ENCODE measurements around the gene CRAMP1.

Gene CRAMP1

DNA sequence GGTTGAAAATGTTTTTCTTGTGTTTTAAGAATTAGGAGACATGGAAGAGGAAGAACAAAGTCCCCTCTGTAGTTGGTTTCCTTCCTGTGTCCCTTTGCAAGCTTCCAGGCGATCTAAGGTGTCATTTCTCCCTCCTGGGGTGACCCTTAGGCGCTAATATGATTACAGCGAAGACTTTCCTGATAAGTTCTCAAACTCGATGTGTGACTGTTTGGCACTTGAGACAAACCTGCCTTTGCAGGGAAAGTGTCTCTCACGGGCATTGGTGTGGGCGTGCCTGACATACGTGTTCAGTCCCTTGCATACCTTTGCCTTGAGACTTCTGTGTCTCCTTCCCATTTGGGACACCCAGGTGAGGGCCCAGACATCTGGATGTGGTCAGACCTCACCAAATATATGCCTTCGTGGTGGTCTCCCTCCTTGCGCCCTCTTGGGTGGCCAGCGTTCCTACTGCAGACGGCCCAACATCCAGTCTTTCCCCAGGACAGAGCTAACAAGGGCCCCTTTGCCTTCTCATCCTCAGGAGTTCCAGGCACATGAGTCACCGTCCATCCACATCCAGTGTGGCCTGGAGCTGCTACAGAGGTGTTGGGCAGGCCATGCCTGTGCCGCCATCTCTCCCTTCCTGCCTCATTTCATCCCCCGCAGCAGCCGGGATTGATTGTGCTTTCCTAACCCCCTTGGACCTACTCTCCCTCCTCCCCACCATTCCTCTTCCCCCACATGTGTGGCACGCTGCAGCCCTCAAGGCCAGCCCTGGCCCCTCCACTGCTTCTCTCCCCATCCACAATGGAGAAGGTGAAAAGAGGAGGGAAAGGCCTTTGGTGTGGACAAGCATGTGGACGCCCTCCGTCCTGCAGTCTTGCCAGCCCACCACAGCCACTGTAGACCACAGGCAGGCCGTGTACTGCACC is 62.8 kb downstream of the CRAMP1 start:
- Histone ChIP-seq H3K9me3 (ENCODE audit: control insufficient read depth, low read length) (no peaks in the 10 kb centered on the region), H3K36me3 (ENCODE audit: control insufficient read depth, insufficient read depth, low read length, severe bottlenecking) (peaks cover 59% of the 10 kb centered on the region), H3K4me3 (ENCODE audit: low read length) (no peak overlapping the region), H3K27me3 (replicated peaks; ENCODE audit: control insufficient read depth, insufficient read depth, low read length) (no peaks in the 10 kb centered on the region), H3K9ac (ENCODE audit: low read length) (no peak overlapping the region), H3K4me1 (ENCODE audit: control insufficient read depth, insufficient read depth, low read length) (peaks cover 6% of the 10 kb centered on the region)
- peak; percentile 38 for DNase-seq (ENCODE audit: low read depth)

DNA sequence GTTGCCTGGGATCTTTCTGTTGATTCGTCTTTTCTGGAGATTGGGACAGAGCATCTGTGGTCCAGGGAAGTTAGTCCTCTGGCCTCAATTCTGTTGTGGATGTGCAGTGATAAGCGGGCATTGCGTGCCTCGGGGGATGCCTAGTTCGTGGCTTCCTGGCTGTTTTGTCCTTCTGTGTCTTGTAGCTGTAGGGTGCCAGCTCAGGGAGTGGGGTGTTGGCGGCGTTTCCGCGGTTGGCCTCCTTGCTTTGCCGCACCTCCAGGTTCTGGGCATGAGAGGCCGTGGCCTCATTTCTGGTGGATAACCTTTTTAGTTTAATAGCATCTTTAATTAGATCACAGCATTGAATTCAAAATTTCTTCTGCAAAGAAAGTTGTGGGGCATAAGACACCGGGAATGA is 64.5 kb downstream of the CRAMP1 start:
- Histone ChIP-seq H3K27me3 (replicated peaks; ENCODE audit: control insufficient read depth, insufficient read depth, low read length) (no peaks in the 10 kb centered on the region), H3K4me1 (ENCODE audit: control insufficient read depth, insufficient read depth, low read length) (peaks cover 6% of the 10 kb centered on the region), H3K9ac (ENCODE audit: low read length) (no peak overlapping the region), H3K4me3 (ENCODE audit: low read length) (no peak overlapping the region), H3K9me3 (ENCODE audit: control insufficient read depth, low read length) (no peaks in the 10 kb centered on the region), H3K36me3 (ENCODE audit: control insufficient read depth, insufficient read depth, low read length, severe bottlenecking) (peaks cover 45% of the 10 kb centered on the region)
- no peak for DNase-seq (ENCODE audit: low read depth)

DNA sequence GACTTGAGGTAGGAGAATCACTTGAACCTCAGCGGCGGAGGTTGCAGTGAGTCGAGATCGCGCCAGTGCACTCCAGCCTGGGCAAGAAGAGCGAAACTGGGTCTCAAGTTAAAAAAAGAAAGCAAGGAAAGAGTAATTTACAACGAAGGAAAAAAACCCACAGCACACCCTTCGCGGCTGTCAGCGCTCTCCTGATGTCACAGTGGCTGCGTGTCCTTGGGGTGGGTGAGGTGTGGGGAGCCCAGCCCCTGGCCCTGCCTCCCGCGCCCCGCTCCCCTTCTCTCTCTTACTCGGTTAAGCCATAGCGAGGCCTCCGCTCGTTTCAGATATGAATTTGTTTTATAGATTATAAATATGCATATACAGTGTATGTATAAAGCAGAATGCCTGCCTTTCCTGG is 65.2 kb downstream of the CRAMP1 start:
- Histone ChIP-seq H3K4me3 (ENCODE audit: low read length) (no peak overlapping the region), H3K4me1 (ENCODE audit: control insufficient read depth, insufficient read depth, low read length) (peaks cover 6% of the 10 kb centered on the region), H3K9ac (ENCODE audit: low read length) (no peak overlapping the region), H3K9me3 (ENCODE audit: control insufficient read depth, low read length) (no peaks in the 10 kb centered on the region), H3K27me3 (replicated peaks; ENCODE audit: control insufficient read depth, insufficient read depth, low read length) (no peaks in the 10 kb centered on the region), H3K36me3 (ENCODE audit: control insufficient read depth, insufficient read depth, low read length, severe bottlenecking) (peaks cover 39% of the 10 kb centered on the region)
- no peak for DNase-seq (ENCODE audit: low read depth)

DNA sequence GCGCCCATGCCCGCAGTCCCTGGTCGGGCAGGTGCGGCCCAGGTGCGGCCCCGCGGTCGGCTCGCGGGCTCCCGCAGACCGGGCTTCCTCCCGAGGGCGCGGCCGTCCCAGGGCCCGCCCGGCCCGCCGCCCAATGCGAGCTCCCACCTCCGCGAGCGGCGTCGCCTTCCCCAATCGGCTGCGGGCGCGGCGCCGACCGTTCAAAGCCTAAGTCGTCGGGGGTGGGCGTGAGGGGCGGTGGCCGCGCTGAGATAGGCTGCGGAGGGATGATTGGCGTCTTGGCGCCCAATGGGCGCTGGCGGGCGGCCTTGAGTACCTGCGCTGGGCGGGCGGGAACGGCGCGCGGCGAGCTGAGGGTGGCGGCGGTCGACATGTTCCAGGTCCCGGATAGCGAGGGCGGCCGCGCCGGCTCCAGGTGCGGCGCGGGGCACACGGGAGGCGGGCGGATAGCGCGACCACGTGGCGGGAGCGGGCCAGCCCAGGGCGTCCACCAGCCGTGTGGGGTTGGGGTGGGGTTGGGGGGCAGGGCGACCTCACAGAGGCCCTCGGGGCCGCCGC is 65.9 kb downstream of the CRAMP1 start, which contains the start of gene JPT2:
JPT2 (plus strand) TSS at position 338 of the 558 bp plus-strand sequence; CDS start at position 372, 34 bp downstream.
- peaks cover 32% of the 10 kb centered on the region for H3K36me3 ChIP-seq (ENCODE audit: control insufficient read depth, insufficient read depth, low read length, severe bottlenecking)
- no peaks in the 10 kb centered on the region for H3K9me3 ChIP-seq (ENCODE audit: control insufficient read depth, low read length)
- peak; percentile 98 for DNase-seq (ENCODE audit: low read depth)
- peak within 1 kb of the TSS; percentile 78 for H3K9ac ChIP-seq (ENCODE audit: low read length)
- H3K4me1 ChIP-seq (ENCODE audit: control insufficient read depth, insufficient read depth, low read length): peaks cover 6% of the 10 kb centered on the region
- peak within 1 kb of the TSS; percentile 79 for H3K4me3 ChIP-seq (ENCODE audit: low read length)
- no peaks in the 10 kb centered on the region for H3K27me3 ChIP-seq (replicated peaks; ENCODE audit: control insufficient read depth, insufficient read depth, low read length)

DNA sequence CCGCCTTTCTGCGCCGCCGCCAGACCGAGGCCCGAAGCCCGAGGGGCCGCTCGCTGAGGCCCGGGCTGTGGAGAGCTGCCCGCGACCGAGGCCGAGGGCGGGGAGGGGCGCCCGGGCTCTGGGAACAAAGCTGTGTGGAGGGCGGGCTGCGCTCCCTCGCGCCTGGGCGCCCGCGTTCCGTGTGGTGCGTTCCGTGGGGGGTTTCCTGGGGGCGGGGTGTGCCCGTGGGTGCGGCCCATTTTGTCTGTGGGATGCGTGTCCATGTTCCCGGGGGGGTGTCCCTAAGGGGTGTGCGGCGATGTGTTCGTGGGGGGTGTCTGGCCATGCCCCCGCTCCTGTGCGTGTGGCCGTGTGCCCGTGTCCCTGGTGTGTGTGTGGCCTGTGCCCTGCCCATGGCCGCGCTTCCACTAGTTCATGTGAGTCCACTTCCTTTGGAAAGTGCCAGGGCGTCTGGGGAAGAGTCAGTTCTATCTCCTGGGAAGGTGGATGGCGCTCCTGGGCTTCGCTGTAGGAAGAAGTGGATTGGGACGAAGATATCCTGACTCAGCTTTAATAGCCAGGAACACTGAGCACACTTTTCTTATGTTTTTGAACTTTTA is 66.4 kb downstream of the CRAMP1 start:
- peak; percentile 64 for DNase-seq (ENCODE audit: low read depth)
- Histone ChIP-seq H3K9ac (ENCODE audit: low read length) (peak overlapping the region; percentile 78), H3K36me3 (ENCODE audit: control insufficient read depth, insufficient read depth, low read length, severe bottlenecking) (peaks cover 28% of the 10 kb centered on the region), H3K4me1 (ENCODE audit: control insufficient read depth, insufficient read depth, low read length) (peaks cover 6% of the 10 kb centered on the region), H3K4me3 (ENCODE audit: low read length) (peak overlapping the region; percentile 79), H3K9me3 (ENCODE audit: control insufficient read depth, low read length) (no peaks in the 10 kb centered on the region), H3K27me3 (replicated peaks; ENCODE audit: control insufficient read depth, insufficient read depth, low read length) (no peaks in the 10 kb centered on the region)

DNA sequence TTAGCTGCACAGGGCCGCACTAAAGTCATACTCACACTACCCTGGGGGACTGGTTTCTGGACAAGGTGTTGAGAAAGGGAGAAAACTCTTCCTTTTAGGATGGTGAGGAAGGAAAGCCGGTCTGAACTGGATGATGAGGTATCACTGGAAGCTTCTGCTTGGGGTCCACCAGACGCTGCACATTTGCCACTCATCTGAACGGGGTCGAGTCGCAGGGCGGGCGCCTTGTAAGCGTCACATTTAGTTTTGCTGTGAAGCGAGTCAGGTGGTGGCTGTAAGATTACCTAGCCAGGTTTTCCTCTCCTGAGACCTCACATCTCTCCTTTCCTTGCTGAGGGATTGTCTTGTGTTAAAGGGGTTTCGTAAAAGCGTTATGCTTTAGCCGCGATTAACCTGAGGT is 68.2 kb downstream of the CRAMP1 start:
- DNase-seq (ENCODE audit: low read depth): no peak
- Histone ChIP-seq H3K9ac (ENCODE audit: low read length) (no peak overlapping the region), H3K4me1 (ENCODE audit: control insufficient read depth, insufficient read depth, low read length) (peaks cover 6% of the 10 kb centered on the region), H3K9me3 (ENCODE audit: control insufficient read depth, low read length) (no peaks in the 10 kb centered on the region), H3K4me3 (ENCODE audit: low read length) (no peak overlapping the region), H3K27me3 (replicated peaks; ENCODE audit: control insufficient read depth, insufficient read depth, low read length) (no peaks in the 10 kb centered on the region), H3K36me3 (ENCODE audit: control insufficient read depth, insufficient read depth, low read length, severe bottlenecking) (peaks cover 17% of the 10 kb centered on the region)

DNA sequence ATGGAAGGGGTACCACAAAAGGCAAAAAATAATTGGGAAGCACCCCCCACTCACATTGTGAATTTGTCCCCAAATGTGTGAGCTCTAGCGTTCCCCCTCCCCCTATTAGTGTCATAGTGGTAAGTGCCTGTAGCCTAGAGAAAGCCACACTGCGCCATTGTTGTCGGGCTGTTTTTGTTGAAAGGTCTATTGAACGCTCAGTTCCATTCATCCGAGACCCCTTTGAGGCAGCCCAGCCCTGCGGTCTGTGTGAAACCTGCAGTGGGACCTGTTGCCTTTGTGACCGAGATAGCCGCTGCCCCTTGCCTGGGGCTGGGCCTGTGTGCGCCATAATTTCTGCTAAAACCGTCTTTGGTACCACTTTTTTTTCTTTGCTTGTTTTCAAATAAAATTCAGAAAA is 68.9 kb downstream of the CRAMP1 start:
- H3K9me3 ChIP-seq (ENCODE audit: control insufficient read depth, low read length): no peaks in the 10 kb centered on the region
- H3K27me3 ChIP-seq (replicated peaks; ENCODE audit: control insufficient read depth, insufficient read depth, low read length): no peaks in the 10 kb centered on the region
- DNase-seq (ENCODE audit: low read depth): no peak
- H3K4me1 ChIP-seq (ENCODE audit: control insufficient read depth, insufficient read depth, low read length): peaks cover 6% of the 10 kb centered on the region
- no peak overlapping the region for H3K4me3 ChIP-seq (ENCODE audit: low read length)
- peaks cover 16% of the 10 kb centered on the region for H3K36me3 ChIP-seq (ENCODE audit: control insufficient read depth, insufficient read depth, low read length, severe bottlenecking)
- H3K9ac ChIP-seq (ENCODE audit: low read length): no peak overlapping the region

DNA sequence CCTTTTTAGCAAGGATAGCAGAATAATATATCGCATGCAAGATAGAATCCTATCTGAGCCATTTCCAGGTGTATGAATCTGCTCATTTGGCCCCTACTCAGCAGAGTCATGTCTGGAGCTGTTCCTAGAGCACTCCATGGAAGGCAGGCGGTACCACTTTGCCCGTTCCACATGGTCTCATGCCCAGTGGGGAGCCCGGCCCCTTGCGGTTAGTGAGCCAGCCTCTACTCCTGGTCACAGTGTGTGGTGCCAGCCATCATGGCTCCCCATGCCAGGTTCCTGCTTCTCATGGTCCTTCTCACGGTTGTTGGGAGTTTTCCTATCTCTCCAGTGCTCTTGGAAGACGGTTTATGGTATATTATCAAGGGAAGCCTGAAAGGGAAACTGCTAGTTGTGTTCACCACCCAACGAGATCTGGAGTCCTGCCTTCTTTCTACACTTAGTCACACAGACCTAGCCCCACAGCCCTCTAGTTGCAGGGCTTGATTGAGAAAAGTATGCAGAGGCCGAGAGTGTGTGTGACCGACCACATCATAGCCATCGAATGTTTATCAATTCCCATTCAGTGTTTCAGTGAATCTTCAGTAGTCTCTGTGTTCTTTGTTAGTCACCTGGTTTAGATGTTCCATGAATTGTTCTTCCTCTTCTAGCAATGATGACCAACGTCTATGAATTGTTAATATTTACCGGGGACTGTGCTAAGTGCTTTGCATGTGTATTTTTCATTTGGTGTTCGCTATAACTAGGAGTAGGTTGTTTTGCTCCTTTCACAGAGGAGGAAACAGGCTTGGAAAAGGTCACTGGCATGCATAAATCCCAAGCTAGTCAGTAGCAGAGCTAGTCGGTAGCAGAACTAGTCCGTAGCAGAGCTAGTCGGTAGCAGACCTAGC is 75.5 kb downstream of the CRAMP1 start:
- Histone ChIP-seq H3K36me3 (ENCODE audit: control insufficient read depth, insufficient read depth, low read length, severe bottlenecking) (peaks cover 40% of the 10 kb centered on the region), H3K27me3 (replicated peaks; ENCODE audit: control insufficient read depth, insufficient read depth, low read length) (no peaks in the 10 kb centered on the region), H3K9me3 (ENCODE audit: control insufficient read depth, low read length) (no peaks in the 10 kb centered on the region), H3K4me1 (ENCODE audit: control insufficient read depth, insufficient read depth, low read length) (peaks cover 13% of the 10 kb centered on the region), H3K9ac (ENCODE audit: low read length) (no peak overlapping the region), H3K4me3 (ENCODE audit: low read length) (no peak overlapping the region)
- DNase-seq (ENCODE audit: low read depth): no peak

DNA sequence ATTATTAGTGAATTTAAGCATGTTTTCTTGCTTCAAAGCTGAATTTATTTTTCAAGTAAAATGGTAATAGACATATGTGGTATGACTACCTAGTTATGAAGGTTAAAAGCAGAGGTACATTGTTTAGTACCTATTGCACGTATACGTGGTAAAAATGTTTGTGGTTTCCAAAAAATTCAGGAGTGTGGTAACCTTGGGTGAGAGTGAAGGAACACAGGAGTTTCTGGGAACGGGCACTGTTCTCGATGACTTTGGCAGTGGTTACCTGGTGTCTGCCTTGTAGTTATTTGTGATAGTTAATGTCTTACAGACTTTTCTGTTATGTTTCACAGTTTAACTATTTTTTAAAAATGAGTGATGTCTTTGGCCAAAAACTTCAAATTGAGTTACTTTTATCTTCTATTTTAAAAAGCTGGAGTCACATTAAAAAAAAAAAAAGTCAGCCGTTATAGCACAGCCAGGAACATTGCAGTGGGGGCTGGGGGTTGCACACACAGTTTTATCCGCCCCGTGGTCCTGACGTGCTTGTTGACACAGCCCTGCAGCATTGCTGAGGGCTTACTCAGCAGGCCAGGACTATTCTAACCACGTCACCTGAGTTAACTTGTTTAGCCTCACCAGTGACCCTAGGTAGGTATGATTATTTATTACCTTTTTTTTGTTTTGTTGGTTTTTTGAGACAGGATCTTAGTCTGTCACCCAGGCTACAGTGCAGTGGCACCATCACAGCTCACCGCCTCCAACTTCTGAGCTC is 76.8 kb downstream of the CRAMP1 start:
- Histone ChIP-seq H3K27me3 (replicated peaks; ENCODE audit: control insufficient read depth, insufficient read depth, low read length) (no peaks in the 10 kb centered on the region), H3K9me3 (ENCODE audit: control insufficient read depth, low read length) (no peaks in the 10 kb centered on the region), H3K4me1 (ENCODE audit: control insufficient read depth, insufficient read depth, low read length) (peaks cover 13% of the 10 kb centered on the region), H3K4me3 (ENCODE audit: low read length) (no peak overlapping the region), H3K9ac (ENCODE audit: low read length) (no peak overlapping the region), H3K36me3 (ENCODE audit: control insufficient read depth, insufficient read depth, low read length, severe bottlenecking) (peaks cover 45% of the 10 kb centered on the region)
- no peak for DNase-seq (ENCODE audit: low read depth)

DNA sequence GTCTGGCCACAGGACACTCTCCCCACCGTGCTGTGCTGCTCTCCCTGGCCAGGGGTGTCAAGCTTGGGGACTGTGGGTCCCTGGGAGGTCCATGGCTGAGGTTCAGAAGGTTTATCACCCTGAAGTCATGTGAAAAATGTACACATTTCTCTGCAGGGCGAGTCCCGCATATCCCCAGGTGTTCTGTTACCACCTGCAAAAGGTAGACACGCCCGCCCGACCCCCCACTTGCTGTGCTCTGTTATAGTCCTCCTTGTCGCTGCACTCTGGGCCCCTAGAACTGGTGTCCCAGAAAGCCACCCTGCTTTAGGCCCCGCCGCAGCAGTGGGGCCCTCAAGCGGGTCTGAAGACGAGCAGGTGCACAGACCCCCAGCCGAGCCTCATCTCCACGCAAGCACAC is 77.7 kb downstream of the CRAMP1 start:
- H3K4me3 ChIP-seq (ENCODE audit: low read length): no peak overlapping the region
- H3K4me1 ChIP-seq (ENCODE audit: control insufficient read depth, insufficient read depth, low read length): peaks cover 13% of the 10 kb centered on the region
- H3K27me3 ChIP-seq (replicated peaks; ENCODE audit: control insufficient read depth, insufficient read depth, low read length): no peaks in the 10 kb centered on the region
- no peaks in the 10 kb centered on the region for H3K9me3 ChIP-seq (ENCODE audit: control insufficient read depth, low read length)
- peaks cover 52% of the 10 kb centered on the region for H3K36me3 ChIP-seq (ENCODE audit: control insufficient read depth, insufficient read depth, low read length, severe bottlenecking)
- DNase-seq (ENCODE audit: low read depth): no peak
- H3K9ac ChIP-seq (ENCODE audit: low read length): no peak overlapping the region
